ENCODE results near the gene THAP5.

GRCh38 chr7:108589199-108589598, 19.7 kb upstream of the THAP5 start:
- no peak for TF ChIP-seq POLR2A (IDR thresholded peaks at IDR 0.05)
- TF ChIP-seq CTCF (IDR thresholded peaks at IDR 0.05): no peak
- no peak for TF ChIP-seq POLR2AphosphoS5 (IDR thresholded peaks at IDR 0.05)

All from gastroesophageal sphincter (tissue), 3 donors.